NCI-H2107 treated with DMSO at 0.1 percent for 48 hours (cell line): ENCODE results near the gene ZNF345.

Experiments
- DNase-seq: peaks from one replicate; lab custom pipeline; 2025; ENCODE audit not compliant: unreplicated experiment; lab: John Stamatoyannopoulos, UW

ZNF345 gene

DNA sequence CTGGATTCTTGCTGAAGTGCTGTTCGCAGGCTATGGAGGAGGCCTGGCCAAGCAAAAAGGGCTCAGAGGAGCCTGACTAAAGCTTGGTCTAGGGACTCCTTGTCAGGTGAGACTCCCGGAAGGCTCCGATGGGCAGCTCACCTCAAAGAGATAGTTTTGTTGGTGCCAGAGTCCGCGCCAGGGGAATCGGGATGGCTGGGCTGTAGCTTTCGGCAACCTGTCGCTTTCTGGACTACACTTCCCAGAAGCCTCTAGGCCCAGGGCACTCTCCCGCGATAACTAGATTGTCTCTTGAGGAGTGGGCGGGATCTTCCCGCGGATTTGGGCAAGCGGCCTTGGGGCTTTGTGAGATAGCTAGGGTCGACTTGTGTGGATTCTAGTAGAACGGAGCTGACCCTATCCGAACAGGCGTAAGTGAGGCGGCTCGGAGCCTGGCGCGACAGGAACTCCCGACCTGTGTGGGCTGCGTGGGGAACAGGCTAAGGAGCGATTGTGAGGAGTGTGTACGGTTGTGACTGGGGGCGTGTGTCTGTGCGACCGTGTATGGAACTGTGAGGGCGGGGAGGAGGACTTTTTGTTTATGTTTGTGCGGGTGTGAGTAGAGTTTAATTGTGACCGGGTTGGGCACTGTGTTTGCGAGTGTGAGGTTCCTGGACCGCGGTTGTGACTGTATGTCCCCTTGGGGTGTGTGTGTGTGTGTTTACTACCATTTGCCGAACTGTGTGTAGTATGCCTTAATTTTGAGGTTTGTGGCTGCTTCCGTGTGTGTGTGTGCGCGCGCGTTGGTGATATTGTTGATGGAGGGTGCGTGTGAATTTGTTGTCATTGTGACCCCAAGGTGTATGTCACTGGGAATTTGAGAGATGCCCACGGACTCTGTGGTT, at the start of gene ZNF345:
Gene ZNF345 (plus strand): TSS at position 318 of the 884 bp plus-strand sequence. CDS start 25,955 bp downstream, outside the sequence.
- peak; percentile 90 for DNase-seq

DNA sequence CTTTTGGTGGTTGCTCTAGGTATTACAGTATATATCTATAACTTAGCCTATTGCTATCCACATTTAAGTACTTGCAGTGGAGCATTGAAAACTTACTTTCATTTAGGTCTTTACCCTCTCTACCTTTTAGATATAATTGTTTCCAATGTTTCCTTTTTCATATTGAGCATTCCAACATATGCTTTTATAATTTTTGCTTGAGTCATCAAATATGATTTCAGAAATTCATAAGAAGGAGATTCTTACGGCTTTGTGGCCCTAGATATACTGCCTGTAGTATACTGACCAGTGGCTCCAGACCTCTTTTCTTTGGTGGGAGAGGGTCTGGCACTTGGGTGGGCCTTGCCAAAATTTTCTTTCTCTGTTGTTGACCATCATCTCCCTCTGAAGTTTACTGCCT, 45.3 kb upstream of the ZNF345 start:
- no peak for DNase-seq

DNA sequence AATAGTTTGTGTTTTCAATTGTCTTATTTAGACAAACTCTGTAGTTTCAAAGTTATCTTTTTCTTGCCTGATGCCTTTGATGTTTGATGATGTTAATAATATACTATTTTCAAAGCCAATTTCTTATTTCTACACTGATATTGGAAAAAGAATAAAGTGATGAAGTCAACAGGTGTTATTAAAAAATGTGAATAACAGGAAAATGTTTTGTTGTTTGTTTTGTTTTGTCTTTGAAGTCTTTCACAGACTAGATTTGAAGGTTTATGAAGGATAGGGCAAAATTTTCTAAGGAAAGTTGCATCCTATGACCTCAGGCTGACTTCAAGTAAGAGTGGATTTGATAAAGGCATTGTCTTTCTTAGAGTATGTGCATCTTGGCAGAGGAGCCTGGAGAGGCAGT, 43.6 kb upstream of the ZNF345 start:
- DNase-seq = no peak

DNA sequence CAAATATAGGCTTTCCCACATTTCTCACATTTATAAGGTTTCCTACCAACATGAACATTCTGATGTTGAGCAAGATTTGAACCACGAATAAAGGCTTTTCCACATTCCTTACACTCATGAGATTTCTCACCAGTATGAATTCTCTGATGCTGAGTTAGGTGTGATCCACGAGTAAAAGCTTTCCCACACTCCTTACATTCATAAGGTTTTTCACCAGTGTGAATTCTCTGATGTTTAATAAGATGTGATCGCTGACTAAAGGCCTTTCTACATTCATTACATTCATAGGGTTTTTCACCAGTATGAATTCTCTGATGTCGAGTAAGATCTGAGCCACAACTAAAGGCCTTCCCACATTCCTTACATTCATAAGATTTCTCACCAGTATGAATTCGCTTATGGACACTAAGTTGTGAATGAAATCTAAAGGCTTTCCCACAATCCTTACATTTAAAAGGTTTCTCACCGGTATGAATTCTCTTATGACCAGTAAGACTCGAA, 31.5 kb upstream of the ZNF345 start:
- DNase-seq = no peak

DNA sequence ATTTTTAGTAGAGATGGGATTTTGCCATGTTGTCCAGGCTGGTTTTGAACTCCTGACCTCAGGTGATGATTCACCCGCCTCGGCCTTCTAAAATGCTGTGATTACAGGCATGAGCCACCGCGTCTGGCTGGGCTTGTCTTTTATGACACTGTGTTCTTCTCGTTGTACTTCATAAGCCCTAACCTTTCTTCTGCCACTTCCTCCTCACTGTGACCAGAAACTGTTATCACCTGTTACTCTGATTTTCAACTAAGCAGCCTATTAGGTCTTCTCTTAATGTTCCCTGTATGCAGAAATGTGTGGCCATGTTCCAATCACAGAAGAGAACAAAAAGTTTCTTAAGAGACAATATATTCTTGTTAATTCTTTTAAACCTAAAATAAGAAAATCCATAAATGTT, 28.9 kb upstream of the ZNF345 start:
- no peak for DNase-seq

DNA sequence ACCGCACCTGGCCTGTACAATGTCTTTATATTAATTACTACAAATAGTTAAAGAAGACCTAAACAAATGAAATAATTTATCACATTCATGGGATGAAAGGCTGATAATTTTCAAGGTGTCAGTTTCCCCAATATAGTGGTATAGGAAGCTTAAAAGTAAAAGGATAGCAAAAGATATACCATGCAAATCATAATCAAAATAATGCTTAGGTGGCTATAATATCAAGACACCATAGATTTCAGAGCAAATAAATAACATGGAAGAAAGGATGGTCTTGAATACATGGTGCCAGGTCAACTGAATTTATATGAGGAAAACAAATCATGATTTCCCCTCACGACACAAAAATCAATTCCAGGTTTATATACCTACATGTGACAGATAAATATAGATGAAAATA, 17.2 kb upstream of the ZNF345 start:
- DNase-seq = no peak

DNA sequence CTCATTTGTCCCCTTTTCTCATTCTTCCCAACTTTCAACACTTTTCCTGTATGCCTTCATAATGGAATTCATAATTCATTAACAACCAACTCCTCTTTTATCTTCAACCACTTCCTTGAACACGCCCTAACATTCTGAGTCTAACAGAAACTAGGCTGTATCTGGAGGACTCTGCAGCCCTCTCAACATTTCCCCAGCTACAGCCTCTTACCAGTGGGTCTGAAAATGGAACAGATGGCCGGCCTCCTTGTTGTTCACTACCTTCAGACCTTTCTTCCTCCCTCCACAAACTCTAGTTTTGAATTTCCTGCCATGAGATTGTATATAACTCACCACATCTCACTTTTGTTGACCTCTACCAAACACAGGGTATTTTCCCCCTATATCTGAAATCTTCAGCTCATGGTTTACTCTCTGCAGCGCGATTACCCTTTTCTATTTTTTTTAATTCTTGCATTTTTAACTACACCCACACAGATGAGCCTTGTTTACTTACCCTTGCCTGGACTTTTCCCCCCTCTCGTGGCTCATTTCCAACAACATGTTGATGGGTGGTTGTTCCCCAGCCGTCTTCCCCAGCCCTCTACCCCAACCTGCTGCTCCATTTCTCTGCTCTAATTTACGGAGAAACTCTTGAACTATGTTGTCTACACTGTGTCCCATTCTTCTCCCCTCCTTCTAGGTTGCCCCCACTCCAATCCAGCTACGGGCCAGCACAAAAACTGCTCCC, 13.3 kb upstream of the ZNF345 start:
- DNase-seq = no peak

DNA sequence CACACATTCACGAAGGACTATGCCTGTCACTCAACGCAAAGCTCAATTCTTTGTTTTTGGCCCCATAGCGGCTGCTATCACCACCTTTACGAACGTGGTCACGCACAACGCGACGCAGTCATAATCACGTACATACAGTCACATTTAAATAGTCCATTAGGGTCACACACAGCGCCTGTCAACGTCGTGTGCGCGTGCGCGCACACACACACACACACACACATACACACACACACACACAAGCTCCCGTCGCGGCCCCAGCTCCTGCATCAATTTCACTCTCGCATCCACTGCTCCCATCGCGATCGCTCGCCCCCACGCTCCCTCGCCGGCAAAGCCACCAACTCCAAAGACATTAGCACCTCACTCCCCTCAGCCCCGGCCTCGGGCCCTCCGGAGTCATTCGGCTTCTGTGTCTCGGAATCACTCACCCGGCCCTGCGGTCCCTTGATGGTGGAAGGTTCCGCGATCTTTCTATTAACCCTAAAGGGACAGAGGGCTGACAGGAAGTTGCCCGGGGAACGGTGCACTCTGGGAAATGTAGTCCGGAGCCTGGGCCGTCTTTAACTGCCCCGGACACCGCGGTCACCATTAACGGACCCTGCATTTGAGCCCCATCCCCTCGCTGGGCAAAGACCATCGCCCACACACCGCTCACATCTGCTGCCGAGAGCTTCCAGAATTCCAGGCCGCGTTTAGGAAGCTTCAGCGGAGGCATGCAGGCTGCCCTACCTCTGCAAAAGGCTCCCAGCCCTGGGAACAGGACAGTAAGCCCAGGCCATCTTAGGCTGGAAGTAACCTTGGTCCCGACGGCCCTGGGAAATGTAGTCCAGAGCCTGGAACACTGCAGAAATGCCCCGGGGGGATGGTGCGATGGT, 12.5 kb upstream of the ZNF345 start, which contains the start of gene ZNF790:
Gene ZNF790 (minus strand): TSS at position 482 of the 878 bp plus-strand sequence. CDS start 12,768 bp downstream, outside the sequence.
- peak; percentile 74 for DNase-seq

DNA sequence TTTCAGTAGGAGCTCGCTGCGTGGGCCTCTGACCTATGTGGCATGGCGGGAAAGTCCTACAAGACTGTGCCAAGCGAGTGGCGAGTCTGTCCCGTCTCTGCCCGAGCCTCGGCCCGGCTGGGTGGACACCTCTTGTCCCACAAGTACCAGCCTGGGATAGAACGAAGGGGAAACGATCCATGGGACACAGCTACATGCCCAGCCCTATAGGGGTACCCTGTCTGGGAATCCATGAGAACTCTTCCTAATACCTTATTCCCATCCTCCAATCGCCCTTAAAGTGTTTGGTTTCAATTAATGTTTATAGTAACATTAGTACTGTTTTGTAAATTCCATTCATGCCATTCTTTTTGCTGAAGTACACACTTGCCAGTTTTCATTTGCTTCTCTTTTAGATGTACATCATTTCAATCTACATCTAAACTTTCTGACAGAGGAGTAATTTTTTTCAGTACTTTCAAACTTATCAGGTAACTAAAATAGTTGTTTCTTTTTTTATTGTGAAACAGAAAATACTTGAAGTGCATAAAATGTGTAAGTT, 11.8 kb upstream of the ZNF345 start:
- DNase-seq = no peak

DNA sequence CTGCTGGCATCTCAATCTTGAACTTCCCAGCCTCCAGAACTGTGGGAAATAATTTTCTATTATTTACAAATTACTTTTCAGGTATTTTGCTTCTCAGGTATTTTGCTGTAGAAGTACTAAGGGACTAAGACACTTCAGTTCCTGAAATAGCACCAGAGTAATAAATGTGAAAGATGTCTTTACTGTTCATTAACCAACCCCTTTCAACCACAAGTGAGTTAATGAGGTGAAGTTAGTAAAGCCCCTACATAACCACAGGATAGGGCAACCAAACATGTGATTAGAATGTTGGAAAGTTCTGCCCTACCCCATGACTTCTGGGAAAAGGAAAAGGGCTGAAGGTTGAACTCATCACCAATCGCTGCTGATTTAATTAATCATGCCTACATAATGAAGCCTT, 2.7 kb upstream of the ZNF345 start:
- no peak for DNase-seq

DNA sequence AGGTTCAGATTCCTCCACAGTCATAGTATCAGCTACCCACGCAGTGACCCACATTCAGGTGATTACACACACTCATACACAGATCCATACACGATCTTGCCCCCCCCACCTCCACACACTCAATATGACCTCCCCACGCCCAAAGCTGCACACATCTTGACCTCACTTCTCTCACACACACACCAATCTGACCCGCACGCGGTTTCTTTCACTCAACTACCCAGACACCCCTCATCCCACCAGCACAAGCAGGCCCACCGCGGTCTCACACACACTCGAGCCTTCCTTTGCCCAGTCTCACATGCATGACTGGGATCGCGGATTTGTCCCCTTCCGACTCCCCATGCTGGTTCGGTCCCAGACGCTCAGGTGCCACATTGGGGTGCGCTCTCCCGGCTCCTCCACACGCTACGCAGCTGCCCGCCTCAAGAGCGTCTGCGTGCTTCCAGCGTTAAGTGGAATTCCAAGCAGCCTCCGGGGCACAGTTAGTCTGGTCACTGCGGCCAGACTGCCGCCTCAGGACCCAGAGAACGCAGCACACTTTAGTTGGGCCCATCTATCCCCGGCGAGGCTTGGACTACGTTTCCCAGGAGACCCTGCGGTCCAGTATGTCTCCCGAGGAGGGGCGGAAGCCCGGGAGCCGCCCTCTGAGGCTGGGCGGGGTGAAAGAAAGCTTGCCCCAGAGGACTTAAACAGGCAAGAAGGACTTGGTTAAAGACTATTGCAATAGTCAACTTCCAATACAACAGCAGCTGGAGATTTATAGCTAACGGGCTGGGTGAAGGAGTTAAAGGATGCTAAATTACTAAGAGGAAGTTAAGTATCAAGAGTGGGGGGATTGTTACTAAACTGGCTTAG, 746 bp upstream of the ZNF345 start:
- peak; percentile 78 for DNase-seq

DNA sequence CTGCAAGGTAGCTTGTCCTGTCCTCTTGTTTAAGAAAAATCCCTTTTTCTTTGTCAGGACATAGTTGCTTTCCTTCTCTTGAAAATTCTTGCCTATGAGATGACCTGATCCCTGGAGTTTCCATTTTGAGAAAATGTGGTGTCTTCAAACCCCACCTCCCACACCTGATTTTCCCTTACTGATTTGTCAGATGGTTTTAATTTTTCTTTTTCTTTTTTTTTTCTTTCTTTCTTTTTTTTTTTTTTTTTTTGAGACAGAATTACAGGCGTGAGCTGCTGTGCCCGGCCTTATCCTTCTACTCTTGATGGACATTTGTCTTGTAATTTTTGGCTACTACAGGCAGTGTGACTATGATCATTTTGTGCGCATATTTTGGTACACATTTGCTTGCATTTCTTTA, 1.2 kb downstream of the ZNF345 start:
- no peak for DNase-seq

DNA sequence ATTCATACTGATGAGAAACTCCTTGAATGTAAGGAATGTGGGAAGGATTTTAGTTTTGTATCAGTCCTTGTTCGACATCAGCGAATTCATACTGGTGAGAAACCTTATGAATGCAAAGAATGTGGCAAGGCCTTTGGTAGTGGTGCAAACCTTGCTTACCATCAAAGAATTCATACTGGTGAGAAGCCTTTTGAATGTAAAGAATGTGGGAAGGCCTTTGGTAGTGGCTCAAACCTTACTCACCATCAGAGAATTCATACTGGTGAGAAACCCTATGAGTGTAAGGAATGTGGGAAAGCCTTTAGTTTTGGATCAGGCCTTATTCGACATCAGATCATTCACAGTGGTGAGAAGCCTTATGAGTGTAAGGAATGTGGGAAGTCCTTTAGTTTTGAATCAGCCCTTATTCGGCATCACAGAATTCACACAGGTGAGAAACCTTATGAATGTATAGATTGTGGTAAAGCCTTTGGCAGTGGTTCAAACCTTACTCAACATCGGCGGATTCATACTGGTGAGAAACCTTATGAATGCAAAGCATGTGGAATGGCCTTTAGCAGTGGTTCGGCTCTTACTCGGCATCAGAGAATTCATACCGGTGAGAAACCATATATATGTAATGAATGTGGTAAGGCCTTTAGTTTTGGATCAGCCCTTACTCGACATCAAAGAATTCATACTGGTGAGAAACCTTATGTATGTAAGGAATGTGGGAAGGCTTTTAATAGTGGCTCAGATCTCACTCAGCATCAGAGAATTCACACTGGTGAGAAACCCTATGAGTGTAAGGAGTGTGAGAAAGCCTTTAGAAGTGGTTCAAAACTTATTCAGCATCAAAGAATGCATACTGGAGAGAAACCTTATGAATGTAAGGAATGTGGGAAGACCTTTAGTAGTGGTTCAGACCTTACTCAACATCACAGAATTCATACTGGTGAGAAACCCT, 26.6 kb downstream of the ZNF345 start:
- DNase-seq = no peak

DNA sequence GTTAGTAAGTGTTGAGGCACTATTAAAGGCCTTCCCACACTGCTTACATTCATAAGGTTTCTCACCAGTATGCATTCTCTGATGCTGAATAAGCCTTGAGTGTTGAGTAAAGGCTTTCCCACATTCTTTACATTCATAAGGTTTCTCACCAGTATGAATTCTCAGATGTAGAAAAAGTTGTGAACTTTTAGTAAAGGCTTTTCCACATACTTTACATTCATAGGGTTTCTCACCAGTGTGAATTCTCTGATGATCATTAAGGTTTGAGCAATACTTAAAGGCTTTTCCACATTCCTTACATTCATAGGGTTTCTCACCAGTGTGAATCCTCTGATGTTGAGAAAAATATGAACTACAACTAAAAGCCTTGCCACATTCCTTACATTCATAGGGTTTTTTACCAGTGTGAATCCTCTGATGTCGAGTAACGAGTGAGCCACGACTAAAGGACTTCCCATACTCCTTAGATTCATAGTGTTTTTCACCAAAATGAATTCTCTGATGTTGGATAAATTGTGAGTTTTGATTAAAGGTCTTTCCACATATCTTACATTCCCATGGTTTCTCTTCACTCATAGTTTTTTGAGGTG, 41.2 kb downstream of the ZNF345 start:
- DNase-seq = no peak

DNA sequence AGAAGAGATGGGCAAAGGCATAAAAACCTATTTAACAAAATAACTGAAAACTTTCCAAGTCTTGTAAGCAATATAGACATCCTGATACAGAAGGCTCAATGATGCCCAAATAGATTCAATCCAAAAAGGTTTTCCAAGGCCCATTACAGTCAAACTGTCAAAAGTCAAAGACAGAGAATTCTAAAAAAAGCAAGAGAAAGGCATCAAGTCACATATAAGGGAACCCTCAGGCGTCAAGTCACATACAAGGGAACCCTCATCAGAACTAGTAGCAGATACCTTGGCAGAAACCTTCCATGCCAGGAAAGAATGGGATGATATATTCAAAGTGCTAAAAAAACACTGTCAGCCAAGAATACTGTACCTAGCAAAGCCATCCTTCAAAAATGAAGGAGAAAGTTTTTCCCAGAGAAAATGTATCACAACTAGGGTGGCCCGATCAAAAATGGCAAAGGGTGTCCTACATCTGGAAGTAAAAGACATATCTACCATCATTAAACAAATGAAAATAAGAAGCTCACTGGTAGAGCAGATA, 44.2 kb downstream of the ZNF345 start:
- no peak for DNase-seq

DNA sequence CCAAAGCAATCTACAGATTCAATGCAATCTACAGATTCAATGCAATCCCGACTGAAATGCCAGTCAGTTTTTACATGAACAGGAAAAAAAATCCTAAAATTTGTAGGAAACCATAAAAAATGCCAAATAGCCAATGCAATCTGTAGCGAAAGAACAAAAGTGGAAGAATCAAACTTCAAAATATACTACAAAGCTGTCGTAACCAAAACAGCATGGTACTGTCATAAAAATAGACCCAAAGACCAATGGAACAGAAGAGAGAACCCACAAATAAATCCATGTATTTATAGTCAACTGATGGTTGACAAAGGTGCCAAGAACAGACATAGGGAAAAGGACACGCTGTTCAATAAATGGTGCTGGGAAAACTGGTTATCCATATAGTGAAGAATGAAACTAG, 47.7 kb downstream of the ZNF345 start:
- DNase-seq = no peak

DNA sequence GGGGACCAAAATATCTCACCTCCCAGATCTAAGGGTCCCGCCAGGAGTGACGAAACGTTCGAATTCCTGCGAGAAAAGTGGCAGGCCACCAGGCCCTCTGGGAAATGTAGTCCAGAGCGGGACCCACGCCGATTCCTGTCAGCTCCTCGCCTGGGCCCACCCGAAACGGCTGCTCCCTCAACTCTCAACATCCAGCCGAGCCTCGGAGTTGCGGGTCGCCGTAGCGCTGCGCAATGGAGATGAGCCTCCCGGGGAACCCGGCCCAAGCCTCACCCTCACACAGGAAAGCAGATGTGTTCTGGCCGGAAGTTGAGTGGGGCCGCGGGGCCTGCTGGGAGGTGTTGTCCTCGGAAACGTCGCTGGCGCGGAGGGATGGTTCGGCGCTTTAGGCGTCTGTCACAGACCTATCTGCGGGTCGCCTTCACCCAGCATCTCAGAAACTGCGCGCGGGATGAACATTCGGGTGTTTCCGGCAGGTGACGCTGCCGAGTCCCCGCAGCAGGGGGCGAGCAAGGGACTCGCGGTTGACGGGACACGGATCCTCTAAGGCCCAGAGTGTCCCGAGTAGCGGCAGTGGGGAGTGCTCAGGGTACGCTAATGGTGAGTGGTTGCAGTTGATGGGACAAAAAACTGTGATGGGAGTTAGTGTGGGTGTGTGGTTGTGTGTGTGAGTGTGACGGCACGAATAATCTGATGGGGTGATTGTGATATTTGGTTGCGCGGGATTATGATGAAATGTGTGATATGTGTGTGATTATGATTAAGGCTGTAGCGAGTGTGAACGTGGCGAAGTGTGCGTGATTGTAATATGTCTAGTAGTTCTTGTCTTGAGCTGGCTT, 65.5 kb downstream of the ZNF345 start, which contains the start of the genes ZNF568 and ZNF829:
Gene ZNF568 (plus strand): TSS at position 341 of the 839 bp plus-strand sequence. CDS start 6,439 bp downstream, outside the sequence.
Gene ZNF829 (minus strand): TSS at position 300 of the 839 bp plus-strand sequence. CDS start 1,124 bp downstream, outside the sequence.
- DNase-seq = peak; percentile 27
